B cell (primary cell): ENCODE results near the gene HEXD. TPM values are rescaled to one million over a fixed set of nuclear protein-coding genes. Genes with fewer than 3 reads are reported as not detected.

Source experiments
- ATAC-seq: fragments of 200-7000 bp; cut with Tn5 transposase; one replicate; pipeline ENCODE4 v1.10.0; 2021; ENCODE audit warnings: low read depth, mild to moderate bottlenecking, moderate number of reproducible peaks, moderate library complexity
- CTCF ChIA-PET: fragments of 350-600 bp; sonication (Branson Sonifier 250); formaldehyde crosslinking; loops from one replicate; lab custom pipeline; 2021; ENCODE audit warnings: antibody characterized with exemption, inconsistent platforms; lab: Charles Lee
- POLR2A ChIA-PET: fragments of 350-600 bp; sonication (Branson Sonifier 250); formaldehyde crosslinking; loops from one replicate; lab custom pipeline; 2021; ENCODE audit warnings: antibody characterized with exemption; lab: Charles Lee
- DNase-seq: peaks from one replicate; pipeline ENCODE4 v3.0.0; 2013
- H2AFZ ChIP-seq: 2 replicates; pipeline ENCODE4 v1.6.1; 2012; ENCODE audit warnings: mild to moderate bottlenecking, low read depth, low read length; ENCODE audit not compliant: insufficient read depth, poor library complexity, severe bottlenecking
- H3K27ac ChIP-seq, 2 donors: 1 replicate in 1 of 2; 2 replicates in 1 of 2; pipeline ENCODE4 v1.5.1; 2012 to 2013; ENCODE audit warnings: low read length in 2 of 2, mild to moderate bottlenecking in 2 of 2, moderate library complexity in 1 of 2
- H3K27me3 ChIP-seq, 4 experiments: fragments of 200-600 bp in 1 of 4; sonication (generic) in 1 of 4; replicated peaks in 1 of 4; 1 replicate in 2 of 4; 2 replicates in 2 of 4; pipeline versions ENCODE4 v1.6.1 to v1.7.0; 2013 to 2016; ENCODE audit warnings: low read length in 3 of 4, mild to moderate bottlenecking in 2 of 4, mixed read lengths in 1 of 4, moderate library complexity in 1 of 4; ENCODE audit not compliant: insufficient read depth in 4 of 4, control insufficient read depth in 3 of 4; ENCODE audit errors: control extremely low read depth in 1 of 4
- H3K36me3 ChIP-seq, 2 experiments: replicated peaks in 1 of 2; 1 replicate in 1 of 2; 2 replicates in 1 of 2; pipeline versions ENCODE4 v1.6.1 to v1.7.1; 2013; ENCODE audit warnings: low read length in 1 of 2; ENCODE audit not compliant: insufficient read depth in 2 of 2, control insufficient read depth in 1 of 2; ENCODE audit errors: control extremely low read depth in 1 of 2, extremely low read depth in 1 of 2
- H3K4me1 ChIP-seq, 2 donors: fragments of 200-600 bp in 1 of 2; sonication (generic) in 1 of 2; 1 replicate in 1 of 2; 2 replicates in 1 of 2; pipeline versions ENCODE4 v1.5.1 to v1.6.1; 2013 to 2017; ENCODE audit warnings: low read length in 2 of 2; ENCODE audit not compliant: control insufficient read depth in 2 of 2, insufficient read depth in 2 of 2
- H3K4me2 ChIP-seq: replicated peaks from 2 replicates; pipeline ENCODE3; 2012; ENCODE audit warnings: mild to moderate bottlenecking, low read depth, low read length; ENCODE audit not compliant: poor library complexity, severe bottlenecking
- H3K4me3 ChIP-seq, 5 experiments: fragments of 200-600 bp in 1 of 5; sonication (generic) in 1 of 5; 1 replicate in 3 of 5; 2 replicates in 2 of 5; pipeline versions ENCODE4 v1.5.1 to v1.7.0; 2011 to 2016; ENCODE audit warnings: low read length in 4 of 5, mild to moderate bottlenecking in 4 of 5, low read depth in 2 of 5, control low read depth in 1 of 5, moderate library complexity in 1 of 5; ENCODE audit not compliant: insufficient read depth in 1 of 5; ENCODE audit errors: control extremely low read depth in 1 of 5, extremely low read depth in 1 of 5
- H3K79me2 ChIP-seq: fragments of 200-600 bp; sonication (generic); one replicate; pipeline ENCODE4 v1.6.0; 2016; ENCODE audit warnings: low read length; ENCODE audit not compliant: control insufficient read depth, insufficient read depth
- H3K9ac ChIP-seq: fragments of 200-600 bp; sonication (generic); 2 replicates; pipeline ENCODE4 v1.6.1; 2017; ENCODE audit warnings: mild to moderate bottlenecking, low read length, moderate library complexity
- H3K9me3 ChIP-seq, 3 donors: one replicate each; pipeline versions ENCODE4 v1.6.1 to v1.7.1; 2013; ENCODE audit warnings: low read length in 2 of 3; ENCODE audit not compliant: control insufficient read depth in 2 of 3, insufficient read depth in 1 of 3; ENCODE audit errors: control extremely low read depth in 1 of 3
- H4K20me1 ChIP-seq: 2 replicates; pipeline ENCODE4 v1.6.0; 2012; ENCODE audit warnings: mild to moderate bottlenecking, low read length; ENCODE audit not compliant: insufficient read depth, control insufficient read depth, poor library complexity, severe bottlenecking
- H3K27ac Mint-ChIP-seq: one replicate; pipeline ENCODE4 v1.8.0; 2021; ENCODE audit warnings: mixed read lengths
- H3K27me3 Mint-ChIP-seq: one replicate; pipeline ENCODE4 v1.8.0; 2021; ENCODE audit warnings: mixed read lengths
- H3K4me1 Mint-ChIP-seq: one replicate; pipeline ENCODE4 v1.8.0; 2021; ENCODE audit warnings: mixed read lengths
- H3K4me3 Mint-ChIP-seq: one replicate; pipeline ENCODE4 v1.8.0; 2021; ENCODE audit warnings: mixed read lengths
- H3K9me3 Mint-ChIP-seq: one replicate; pipeline ENCODE4 v1.8.0; 2022; ENCODE audit warnings: mixed read lengths; ENCODE audit not compliant: insufficient read depth
- CTCF ChIP-seq: fragments of 200-600 bp; IDR thresholded peaks from one replicate; pipeline ENCODE4 v1.8.0; 2022; ENCODE audit warnings: antibody characterized with exemption, mild to moderate bottlenecking
- EZH2 ChIP-seq: IDR thresholded peaks from 2 replicates; pipeline ENCODE4 v1.6.1; 2012; ENCODE audit warnings: borderline replicate concordance, low read depth, mild to moderate bottlenecking, moderate library complexity, low read length; ENCODE audit not compliant: insufficient read depth, poor library complexity, severe bottlenecking
- WGBS: methylation state at CpG from one replicate; pipeline ENCODE4 v1.1.5; 2013; ENCODE audit warnings: missing lambda C conversion rate; ENCODE audit not compliant: insufficient coverage; 5-methylcytosine and 5-hydroxymethylcytosine counted together
- intact Hi-C: fragments of 100-400 bp; cut with micrococcal nuclease; formaldehyde crosslinking; loops from one replicate; pipeline ENCODE4 v1.10.0; 2022
- polyA plus RNA-seq: library from polyadenylated mRNA; depleted of rRNA; stranded (reverse); fragments of >200 nt; gene quantifications from 2 replicates; pipeline ENCODE4 v1.2.3, GENCODE V29; 2012
- total RNA-seq, 2 donors: library from RNA; stranded (reverse); fragments of 120-200 nt in 1 of 2; gene quantifications; 1 replicate in 1 of 2; 2 replicates in 1 of 2; pipeline versions ENCODE4 v1.2.3 to v1.2.4, GENCODE V29; 2013 to 2022

Gene HEXD
- total and polyA plus RNA-seq, 2 donors (not counting 1 experiment from before 2014, with no cell fraction given): 128 to 317 TPM

GRCh38 chr17:82479602-82480001 lies 61.5 kb downstream of the HEXD start:
- TF ChIP-seq CTCF: no peak
- no peak for TF ChIP-seq EZH2
- no peaks in the 10 kb centered on the region for H3K27me3 Mint-ChIP-seq
- Histone ChIP-seq H3K36me3 (peaks cover 16 to 69% of the 10 kb centered on the region in 2 experiments), H3K4me1 (no peaks in the 10 kb centered on the region), H3K79me2 (no peaks in the 10 kb centered on the region), H3K9me3 (no peaks in the 10 kb centered on the region), H3K9ac (no peak overlapping the region), H3K27ac (no peak overlapping the region), H2AFZ (no peak overlapping the region), H4K20me1 (peaks cover 18% of the 10 kb centered on the region), H3K27me3 (no peaks in the 10 kb centered on the region), H3K4me2 (no peak overlapping the region), H3K4me3 (no peak overlapping the region)
- ChIA-PET POLR2A (no interaction called here), CTCF (interaction anchor here (1.3 to 1.4 kb wide), 3 partner anchors 14 to 74 kb away, joined by 3 read pairs; no protein-coding TSS in a partner anchor)
- no peaks in the 10 kb centered on the region for H3K4me1 Mint-ChIP-seq
- ATAC-seq (no peak), DNase-seq (no peak)
- H3K4me3 Mint-ChIP-seq: no peak overlapping the region
- H3K9me3 Mint-ChIP-seq: no peaks in the 10 kb centered on the region
- H3K27ac Mint-ChIP-seq: no peak overlapping the region
- intact Hi-C loops: no loop called here
- 93% methylated on average over 3 of the region's 5 CpGs for WGBS

- ChIA-PET POLR2A (no interaction called here), CTCF (interaction anchor here (1.0 to 1.4 kb wide), 4 partner anchors 13 to 73 kb away, joined by 3 read pairs; no protein-coding TSS in a partner anchor)
- no peaks in the 10 kb centered on the region for H3K9me3 Mint-ChIP-seq
- H3K79me2 ChIP-seq: no peaks in the 10 kb centered on the region
- H3K4me1 ChIP-seq: no peaks in the 10 kb centered on the region
- H3K27me3 Mint-ChIP-seq: no peaks in the 10 kb centered on the region
- H3K4me3 ChIP-seq: no peak overlapping the region
- intact Hi-C loops: no loop called here
- H3K27ac Mint-ChIP-seq: no peak overlapping the region
- no peak overlapping the region for H3K4me3 Mint-ChIP-seq
- H3K9me3 ChIP-seq: no peaks in the 10 kb centered on the region
- WGBS: 100% methylated on average over 9 of the region's 9 CpGs
- H3K4me1 Mint-ChIP-seq: no peaks in the 10 kb centered on the region
- no peak overlapping the region for H3K4me2 ChIP-seq
- TF ChIP-seq EZH2 (no peak), CTCF (no peak)
- no peak overlapping the region for H3K27ac ChIP-seq
- H3K27me3 ChIP-seq: no peaks in the 10 kb centered on the region
- no peak overlapping the region for H3K9ac ChIP-seq
- H4K20me1 ChIP-seq: peaks cover 18% of the 10 kb centered on the region
- ATAC-seq (no peak), DNase-seq (no peak)
- H2AFZ ChIP-seq: no peak overlapping the region
- H3K36me3 ChIP-seq: peaks cover 14 to 71% of the 10 kb centered on the region in 2 experiments
Observed at GRCh38 chr17:82480318-82480717, 62.2 kb downstream of the HEXD start.
